ENCODE measurements around the gene ITGA5. TPM values are rescaled to one million over a fixed set of nuclear protein-coding genes. Genes with fewer than 3 reads are reported as not detected.
A peak's percentile ranks its signal among the peaks of the same experiment; 100 is the strongest.

Gene ITGA5
- total and polyA plus RNA-seq, 9 of the 15 experiments (the other 6 are each of a cell fraction or from before 2014, with no cell fraction given), result 9.1 to 82.1 (median 47.4) TPM

DNA sequence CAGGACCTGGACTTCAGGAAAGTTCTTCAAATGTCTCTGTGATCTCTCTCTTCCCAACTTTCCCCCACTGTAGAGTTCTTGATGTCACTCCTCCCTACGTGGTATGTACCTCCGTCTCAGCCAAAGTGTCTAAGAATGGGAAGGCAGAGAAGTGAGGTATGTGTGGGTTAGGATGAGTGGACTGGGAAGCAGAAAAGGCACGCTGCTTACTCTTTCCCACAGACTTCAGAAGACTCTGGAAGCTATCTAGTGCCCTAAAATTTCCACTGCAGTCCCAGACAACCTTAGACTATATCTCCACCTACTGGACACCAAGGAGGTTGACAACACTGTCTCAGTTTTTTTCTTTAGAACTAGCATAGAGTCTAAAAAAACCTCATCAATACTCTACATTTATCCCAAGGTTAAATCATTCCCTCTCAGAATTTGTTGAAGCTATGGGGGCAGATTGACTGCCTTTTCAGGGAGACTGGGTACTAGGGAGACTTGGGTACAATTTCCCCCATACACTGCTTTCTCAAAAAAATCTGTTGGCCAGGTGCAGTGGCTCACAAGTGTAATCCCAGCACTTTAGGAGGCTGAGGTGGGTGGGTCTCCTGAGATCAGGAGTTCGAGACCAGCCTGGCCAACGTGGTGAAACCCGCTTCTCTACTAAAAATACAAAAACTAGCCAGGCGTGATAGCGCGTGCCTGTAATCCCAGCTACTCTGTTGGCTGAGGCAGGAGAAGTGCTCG is 20.6 kb upstream of the ITGA5 start (continued):
- TF ChIP-seq MAZ (CRISPR knock-in tag; conservative IDR thresholded peaks at IDR 0.05 in 1 of 2, IDR thresholded peaks at IDR 0.05 in 1 of 2) (peak; percentile 28 to 50; a peak in 1 of 4 replicates), COPS2 (conservative IDR thresholded peaks at IDR 0.05) (no peak), HMG20A (CRISPR knock-in tag; conservative IDR thresholded peaks at IDR 0.05) (no peak), SMC3 (conservative IDR thresholded peaks at IDR 0.05; ENCODE audit: insufficient read depth, low read depth, low read length) (peak; percentile 75), BCOR (IDR thresholded peaks at IDR 0.05) (no peak), ZNF274 (IDR thresholded peaks at IDR 0.05; ENCODE audit: borderline replicate concordance, low read depth, low read length) (no peak), STAG1 (CRISPR knock-in tag; IDR thresholded peaks at IDR 0.05; ENCODE audit: borderline replicate concordance) (no peak; the same call in 1 of the 2 replicates), TBP (optimal IDR thresholded peaks at IDR 0.05; ENCODE audit: low read depth, low read length) (no peak), PTTG1 (tag; IDR thresholded peaks at IDR 0.05; ENCODE audit: low read depth) (no peak), HDAC8 (tag; IDR thresholded peaks at IDR 0.05) (no peak), CCAR2 (IDR thresholded peaks at IDR 0.05; ENCODE audit: low read depth, low read length) (no peak), U2AF2 (optimal IDR thresholded peaks at IDR 0.05; ENCODE audit: low read depth, low read length) (no peak), SMARCB1 (IDR thresholded peaks at IDR 0.05; ENCODE audit: insufficient read length, low read depth) (no peak), CC2D1A (IDR thresholded peaks at IDR 0.05) (0 out of 2 replicates have a peak, but pooled peaks have one; percentile 58), SNIP1 (IDR thresholded peaks at IDR 0.05; ENCODE audit: low read depth) (no peak), SRSF9 (IDR thresholded peaks at IDR 0.05; ENCODE audit: borderline replicate concordance, low read depth, low read length) (no peak), HNRNPH1 (optimal IDR thresholded peaks at IDR 0.05; ENCODE audit: low read depth, low read length) (no peak)
- TF ChIP-seq, protein P1, sequence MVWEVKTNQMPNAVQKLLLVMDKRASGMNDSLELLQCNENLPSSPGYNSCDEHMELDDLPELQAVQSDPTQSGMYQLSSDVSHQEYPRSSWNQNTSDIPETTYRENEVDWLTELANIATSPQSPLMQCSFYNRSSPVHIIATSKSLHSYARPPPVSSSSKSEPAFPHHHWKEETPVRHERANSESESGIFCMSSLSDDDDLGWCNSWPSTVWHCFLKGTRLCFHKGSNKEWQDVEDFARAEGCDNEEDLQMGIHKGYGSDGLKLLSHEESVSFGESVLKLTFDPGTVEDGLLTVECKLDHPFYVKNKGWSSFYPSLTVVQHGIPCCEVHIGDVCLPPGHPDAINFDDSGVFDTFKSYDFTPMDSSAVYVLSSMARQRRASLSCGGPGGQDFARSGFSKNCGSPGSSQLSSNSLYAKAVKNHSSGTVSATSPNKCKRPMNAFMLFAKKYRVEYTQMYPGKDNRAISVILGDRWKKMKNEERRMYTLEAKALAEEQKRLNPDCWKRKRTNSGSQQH (CRISPR knock-in tag; IDR thresholded peaks at IDR 0.05), result no peak
- TF ChIP-seq, protein P2, sequence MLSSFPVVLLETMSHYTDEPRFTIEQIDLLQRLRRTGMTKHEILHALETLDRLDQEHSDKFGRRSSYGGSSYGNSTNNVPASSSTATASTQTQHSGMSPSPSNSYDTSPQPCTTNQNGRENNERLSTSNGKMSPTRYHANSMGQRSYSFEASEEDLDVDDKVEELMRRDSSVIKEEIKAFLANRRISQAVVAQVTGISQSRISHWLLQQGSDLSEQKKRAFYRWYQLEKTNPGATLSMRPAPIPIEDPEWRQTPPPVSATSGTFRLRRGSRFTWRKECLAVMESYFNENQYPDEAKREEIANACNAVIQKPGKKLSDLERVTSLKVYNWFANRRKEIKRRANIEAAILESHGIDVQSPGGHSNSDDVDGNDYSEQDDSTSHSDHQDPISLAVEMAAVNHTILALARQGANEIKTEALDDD (IDR thresholded peaks at IDR 0.05), result no peak
- TF ChIP-seq, protein P3, sequence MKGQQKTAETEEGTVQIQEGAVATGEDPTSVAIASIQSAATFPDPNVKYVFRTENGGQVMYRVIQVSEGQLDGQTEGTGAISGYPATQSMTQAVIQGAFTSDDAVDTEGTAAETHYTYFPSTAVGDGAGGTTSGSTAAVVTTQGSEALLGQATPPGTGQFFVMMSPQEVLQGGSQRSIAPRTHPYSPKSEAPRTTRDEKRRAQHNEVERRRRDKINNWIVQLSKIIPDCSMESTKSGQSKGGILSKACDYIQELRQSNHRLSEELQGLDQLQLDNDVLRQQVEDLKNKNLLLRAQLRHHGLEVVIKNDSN (CRISPR knock-in tag; IDR thresholded peaks at IDR 0.05), result no peak
- TF ChIP-seq, protein P4, sequence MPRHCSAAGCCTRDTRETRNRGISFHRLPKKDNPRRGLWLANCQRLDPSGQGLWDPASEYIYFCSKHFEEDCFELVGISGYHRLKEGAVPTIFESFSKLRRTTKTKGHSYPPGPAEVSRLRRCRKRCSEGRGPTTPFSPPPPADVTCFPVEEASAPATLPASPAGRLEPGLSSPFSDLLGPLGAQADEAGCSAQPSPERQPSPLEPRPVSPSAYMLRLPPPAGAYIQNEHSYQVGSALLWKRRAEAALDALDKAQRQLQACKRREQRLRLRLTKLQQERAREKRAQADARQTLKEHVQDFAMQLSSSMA (CRISPR knock-in tag; IDR thresholded peaks at IDR 0.05), result no peak
- TF ChIP-seq, protein P5, sequence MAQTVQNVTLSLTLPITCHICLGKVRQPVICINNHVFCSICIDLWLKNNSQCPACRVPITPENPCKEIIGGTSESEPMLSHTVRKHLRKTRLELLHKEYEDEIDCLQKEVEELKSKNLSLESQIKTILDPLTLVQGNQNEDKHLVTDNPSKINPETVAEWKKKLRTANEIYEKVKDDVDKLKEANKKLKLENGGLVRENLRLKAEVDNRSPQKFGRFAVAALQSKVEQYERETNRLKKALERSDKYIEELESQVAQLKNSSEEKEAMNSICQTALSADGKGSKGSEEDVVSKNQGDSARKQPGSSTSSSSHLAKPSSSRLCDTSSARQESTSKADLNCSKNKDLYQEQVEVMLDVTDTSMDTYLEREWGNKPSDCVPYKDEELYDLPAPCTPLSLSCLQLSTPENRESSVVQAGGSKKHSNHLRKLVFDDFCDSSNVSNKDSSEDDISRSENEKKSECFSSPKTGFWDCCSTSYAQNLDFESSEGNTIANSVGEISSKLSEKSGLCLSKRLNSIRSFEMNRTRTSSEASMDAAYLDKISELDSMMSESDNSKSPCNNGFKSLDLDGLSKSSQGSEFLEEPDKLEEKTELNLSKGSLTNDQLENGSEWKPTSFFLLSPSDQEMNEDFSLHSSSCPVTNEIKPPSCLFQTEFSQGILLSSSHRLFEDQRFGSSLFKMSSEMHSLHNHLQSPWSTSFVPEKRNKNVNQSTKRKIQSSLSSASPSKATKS (CRISPR knock-in tag; IDR thresholded peaks at IDR 0.05), result 0 out of 2 replicates have a peak, but pooled peaks have one; percentile 45
